HFFc6 (cell line): ENCODE results near the gene GLRX5. TPM values are rescaled to one million over a fixed set of nuclear protein-coding genes. Genes with fewer than 3 reads are reported as not detected.
"Not testable (repeated sequence)": the region's sequence is repeated elsewhere in the genome, so short reads cannot be mapped to it uniquely, and the experiment has no call there.

Source experiments
- DNase-seq: peaks from one replicate; pipeline ENCODE4 v3.0.0-alpha.2; 2018
- H3K27ac Mint-ChIP-seq: 2 replicates; pipeline ENCODE4 v1.8.0; 2020; ENCODE audit warnings: mild to moderate bottlenecking, mixed read lengths
- H3K27me3 Mint-ChIP-seq: 2 replicates; pipeline ENCODE4 v1.8.0; 2021; ENCODE audit warnings: mild to moderate bottlenecking, moderate library complexity, mixed read lengths; ENCODE audit not compliant: insufficient read depth
- H3K36me3 Mint-ChIP-seq: 2 replicates; pipeline ENCODE4 v1.8.0; 2021; ENCODE audit warnings: low read depth, mixed read lengths
- H3K4me1 Mint-ChIP-seq: 2 replicates; pipeline ENCODE4 v1.8.0; 2020; ENCODE audit warnings: low read depth, mixed read lengths
- H3K4me3 Mint-ChIP-seq: 2 replicates; pipeline ENCODE4 v1.8.0; 2020; ENCODE audit warnings: mild to moderate bottlenecking, moderate library complexity, mixed read lengths
- H3K9me3 Mint-ChIP-seq: 2 replicates; pipeline ENCODE4 v1.8.0; 2020; ENCODE audit warnings: mild to moderate bottlenecking, mixed read lengths
- total RNA-seq, 6 experiments: library from RNA; stranded (reverse); fragmentation: NEBNext Ultra II Directional; extraction: Animal tissue kit (Norgen Biotek cat#: 25700); gene quantifications; 2 replicates in 1 of 6; 3 replicates in 5 of 6; pipeline ENCODE4 v1.2.3, GENCODE V29; 2021
- TF ChIP-seq, protein P1 (sequence below): fragments of 200-600 bp; sonication (generic); IDR thresholded peaks from 2 replicates; pipeline ENCODE4 v1.5.0; 2021; ENCODE audit warnings: antibody characterized with exemption, mild to moderate bottlenecking

The GLRX5 gene
- total RNA-seq, 6 experiments from 2014 or later = 38.7 to 47.2 (median 43.8) TPM

DNA sequence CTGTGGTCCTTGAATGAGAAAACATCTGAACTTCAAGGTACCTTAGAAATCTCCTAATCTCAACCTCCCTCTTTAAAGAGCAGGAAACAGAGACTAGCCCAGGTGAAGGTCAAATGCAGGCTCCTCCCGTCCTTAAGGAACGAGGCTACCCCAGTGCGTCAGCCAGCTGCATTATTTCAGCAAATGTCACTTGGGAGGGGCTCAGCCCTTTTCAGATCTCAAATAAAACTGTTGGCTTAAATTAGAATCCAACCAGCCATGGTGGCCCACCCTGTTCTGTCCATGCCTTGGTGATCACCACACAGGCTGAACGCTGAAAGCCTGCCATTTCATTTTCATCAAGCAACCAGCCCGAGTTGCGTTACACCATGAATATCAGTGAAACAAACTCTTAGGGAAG is 25.4 kb upstream of the GLRX5 start:
- H3K27ac Mint-ChIP-seq = no peak overlapping the region; the same call in 1 of the 2 replicates
- H3K4me3 Mint-ChIP-seq = no peak overlapping the region
- H3K4me1 Mint-ChIP-seq = peaks cover 77% of the 10 kb centered on the region
- no peaks in the 10 kb centered on the region for H3K9me3 Mint-ChIP-seq
- H3K36me3 Mint-ChIP-seq = peaks cover 16% of the 10 kb centered on the region; the same call in 1 of the 2 replicates
- DNase-seq = no peak
- TF ChIP-seq, protein P1, sequence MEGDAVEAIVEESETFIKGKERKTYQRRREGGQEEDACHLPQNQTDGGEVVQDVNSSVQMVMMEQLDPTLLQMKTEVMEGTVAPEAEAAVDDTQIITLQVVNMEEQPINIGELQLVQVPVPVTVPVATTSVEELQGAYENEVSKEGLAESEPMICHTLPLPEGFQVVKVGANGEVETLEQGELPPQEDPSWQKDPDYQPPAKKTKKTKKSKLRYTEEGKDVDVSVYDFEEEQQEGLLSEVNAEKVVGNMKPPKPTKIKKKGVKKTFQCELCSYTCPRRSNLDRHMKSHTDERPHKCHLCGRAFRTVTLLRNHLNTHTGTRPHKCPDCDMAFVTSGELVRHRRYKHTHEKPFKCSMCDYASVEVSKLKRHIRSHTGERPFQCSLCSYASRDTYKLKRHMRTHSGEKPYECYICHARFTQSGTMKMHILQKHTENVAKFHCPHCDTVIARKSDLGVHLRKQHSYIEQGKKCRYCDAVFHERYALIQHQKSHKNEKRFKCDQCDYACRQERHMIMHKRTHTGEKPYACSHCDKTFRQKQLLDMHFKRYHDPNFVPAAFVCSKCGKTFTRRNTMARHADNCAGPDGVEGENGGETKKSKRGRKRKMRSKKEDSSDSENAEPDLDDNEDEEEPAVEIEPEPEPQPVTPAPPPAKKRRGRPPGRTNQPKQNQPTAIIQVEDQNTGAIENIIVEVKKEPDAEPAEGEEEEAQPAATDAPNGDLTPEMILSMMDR = no peak
- no peaks in the 10 kb centered on the region; the same call in 1 of the 2 replicates for H3K27me3 Mint-ChIP-seq

DNA sequence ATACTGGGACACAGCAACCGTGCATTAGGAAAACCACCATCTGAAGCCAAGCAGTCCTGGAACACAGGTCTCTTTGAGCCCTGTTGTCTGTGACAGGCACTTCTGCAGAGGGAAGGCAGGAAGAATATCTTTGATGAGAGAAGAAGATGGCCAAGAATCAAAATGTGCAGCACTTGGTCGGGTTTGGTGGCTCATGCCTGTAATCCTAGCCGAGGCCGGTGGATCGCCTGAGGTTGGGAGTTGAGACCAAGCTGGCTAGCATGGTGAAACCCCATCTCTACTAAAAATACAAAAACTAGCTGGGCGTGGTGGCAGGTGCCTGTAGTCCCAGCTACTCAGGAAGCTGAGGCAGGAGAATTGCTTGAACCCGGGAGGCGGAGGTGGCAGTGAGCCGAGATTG is 24.5 kb upstream of the GLRX5 start:
- H3K36me3 Mint-ChIP-seq = peaks cover 16% of the 10 kb centered on the region; the same call in 1 of the 2 replicates
- DNase-seq, H3K27me3 Mint-ChIP-seq, H3K9me3 Mint-ChIP-seq, H3K4me3 Mint-ChIP-seq, H3K27ac Mint-ChIP-seq: not testable (repeated sequence)
- peaks cover 76% of the 10 kb centered on the region for H3K4me1 Mint-ChIP-seq

DNA sequence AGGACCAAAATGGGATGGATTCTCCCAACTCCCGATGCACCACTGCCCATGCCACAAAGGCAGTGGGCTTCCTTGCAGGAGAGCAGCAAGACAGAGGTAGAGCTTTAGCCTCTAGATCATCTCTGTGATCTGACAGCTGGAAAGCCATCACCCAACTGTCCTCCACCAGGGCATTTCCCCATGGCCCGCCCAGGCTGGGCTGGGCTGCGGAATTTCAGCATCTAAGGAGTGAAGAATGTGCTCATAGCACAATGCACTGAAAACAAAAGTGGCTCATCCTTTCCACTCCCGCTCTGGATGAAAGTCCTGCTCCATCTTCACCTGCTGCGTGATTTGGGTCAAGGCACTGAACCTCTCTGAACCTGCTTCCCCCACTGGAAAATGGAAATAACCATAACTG is 24.0 kb upstream of the GLRX5 start:
- H3K4me1 Mint-ChIP-seq = peaks cover 76% of the 10 kb centered on the region
- DNase-seq = no peak
- H3K27ac Mint-ChIP-seq = peak overlapping the region; percentile 53; the same call in 1 of the 2 replicates
- H3K9me3 Mint-ChIP-seq = no peaks in the 10 kb centered on the region
- H3K27me3 Mint-ChIP-seq = no peaks in the 10 kb centered on the region; the same call in 1 of the 2 replicates
- TF ChIP-seq, protein P1 = no peak
- H3K4me3 Mint-ChIP-seq = no peak overlapping the region; the same call in 1 of the 2 replicates
- H3K36me3 Mint-ChIP-seq = peaks cover 16% of the 10 kb centered on the region; the same call in 1 of the 2 replicates

DNA sequence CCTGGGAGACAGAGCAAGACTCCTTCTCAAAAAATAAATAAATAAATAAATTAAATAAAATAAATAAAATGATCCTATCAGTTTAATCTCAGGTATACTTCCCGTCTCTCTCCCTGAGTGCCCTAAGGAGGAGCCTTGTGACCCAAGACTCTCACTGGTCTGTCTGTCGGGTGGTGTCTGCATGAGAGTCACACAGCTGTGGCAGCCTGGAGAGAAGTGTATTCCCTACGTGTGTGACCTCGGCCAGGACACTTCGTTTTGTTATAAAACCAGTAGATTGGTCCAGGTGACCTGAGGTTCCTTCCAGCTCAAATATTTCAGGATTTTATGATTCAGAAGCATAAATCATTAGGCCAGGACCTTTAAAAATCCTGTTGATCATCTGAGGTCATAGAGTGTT is 23.2 kb upstream of the GLRX5 start:
- H3K27me3 Mint-ChIP-seq = no peaks in the 10 kb centered on the region; the same call in 1 of the 2 replicates
- TF ChIP-seq, protein P1 = no peak
- peaks cover 69% of the 10 kb centered on the region for H3K4me1 Mint-ChIP-seq
- H3K4me3 Mint-ChIP-seq = no peak overlapping the region
- H3K9me3 Mint-ChIP-seq = no peaks in the 10 kb centered on the region
- H3K27ac Mint-ChIP-seq = peak overlapping the region; percentile 71; the same call in 1 of the 2 replicates
- no peak for DNase-seq
- H3K36me3 Mint-ChIP-seq = peaks cover 16% of the 10 kb centered on the region; the same call in 1 of the 2 replicates

DNA sequence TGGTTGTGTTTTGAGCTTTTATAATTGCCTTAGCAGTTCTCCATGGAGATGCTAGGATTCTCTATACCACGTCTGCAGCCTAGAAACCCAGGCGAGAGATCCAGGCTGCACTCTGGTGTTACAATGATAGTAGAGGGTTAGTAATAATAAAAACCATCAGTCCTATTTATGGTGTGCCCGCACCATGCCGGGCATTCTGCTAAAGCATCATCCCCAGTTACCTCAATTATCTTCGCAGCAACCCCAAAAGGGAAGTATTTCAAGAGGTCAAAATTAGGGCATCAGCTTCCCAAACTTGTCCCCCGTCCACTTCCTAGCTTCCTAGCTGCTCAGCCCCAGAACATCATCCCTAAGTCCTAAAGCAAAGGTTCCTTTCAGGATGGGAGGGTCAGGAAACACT is 21.6 kb upstream of the GLRX5 start:
- TF ChIP-seq, protein P1 = no peak
- Mint-ChIP-seq H3K27ac (peak overlapping the region; percentile 17), H3K4me1 (peaks cover 69% of the 10 kb centered on the region), H3K4me3 (no peak overlapping the region), H3K9me3 (no peaks in the 10 kb centered on the region), H3K36me3 (peaks cover 8% of the 10 kb centered on the region; the same call in 1 of the 2 replicates), H3K27me3 (no peaks in the 10 kb centered on the region; the same call in 1 of the 2 replicates)
- no peak for DNase-seq

DNA sequence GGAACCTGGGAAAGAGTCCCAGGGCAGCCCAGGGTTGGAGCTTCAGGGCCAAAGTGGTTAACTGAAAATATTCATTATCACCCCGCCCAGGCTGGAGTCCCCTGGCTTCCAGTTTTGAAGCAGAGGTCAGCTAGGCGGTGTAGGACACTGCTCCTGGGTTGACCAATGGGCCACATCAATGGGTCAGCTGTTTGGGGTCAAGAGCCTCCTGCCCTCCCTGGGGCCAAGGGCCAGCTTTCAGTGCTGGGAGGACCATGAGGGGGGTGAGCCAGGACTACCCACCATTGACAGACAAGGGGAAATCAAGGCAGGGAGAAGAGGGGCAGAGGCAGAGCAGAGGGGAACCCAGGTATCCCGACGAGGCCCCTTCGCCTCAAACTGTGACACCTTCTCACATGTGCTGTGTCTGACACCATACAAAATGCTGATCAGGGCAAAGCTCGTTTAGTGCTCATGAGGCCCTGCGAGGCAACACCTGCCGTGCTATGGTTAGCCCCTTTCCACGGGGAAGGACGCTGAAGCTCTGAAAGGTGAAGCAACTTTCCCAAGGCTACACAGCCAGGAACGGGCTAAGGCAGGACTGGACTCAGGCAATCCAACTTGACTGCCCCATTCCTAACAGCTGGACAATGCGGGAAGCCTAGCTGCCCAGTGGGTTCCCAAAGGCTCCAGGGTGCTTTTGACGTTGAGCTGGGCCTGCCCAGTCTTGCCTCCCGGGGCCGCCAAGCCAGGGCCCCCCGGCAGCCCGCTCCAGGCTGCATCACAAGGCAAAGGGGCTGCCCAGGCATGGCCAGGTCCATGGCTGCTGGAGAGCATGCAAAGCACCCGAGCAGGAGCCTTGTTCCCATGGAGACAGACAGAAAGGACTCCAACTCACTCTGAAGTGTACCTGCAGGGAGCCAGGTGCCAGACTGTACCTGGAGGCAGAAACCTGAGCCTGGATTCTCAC is 20.4 kb upstream of the GLRX5 start:
- Mint-ChIP-seq H3K9me3 (no peaks in the 10 kb centered on the region), H3K27me3 (no peaks in the 10 kb centered on the region; the same call in 1 of the 2 replicates), H3K36me3 (peaks cover 6% of the 10 kb centered on the region; the same call in 1 of the 2 replicates), H3K4me1 (peaks cover 76% of the 10 kb centered on the region), H3K27ac (peak overlapping the region; percentile 64), H3K4me3 (peak overlapping the region; percentile 94)
- DNase-seq = no peak
- TF ChIP-seq, protein P1 = no peak
